ENCODE results near the gene TNFSF8.

DNA sequence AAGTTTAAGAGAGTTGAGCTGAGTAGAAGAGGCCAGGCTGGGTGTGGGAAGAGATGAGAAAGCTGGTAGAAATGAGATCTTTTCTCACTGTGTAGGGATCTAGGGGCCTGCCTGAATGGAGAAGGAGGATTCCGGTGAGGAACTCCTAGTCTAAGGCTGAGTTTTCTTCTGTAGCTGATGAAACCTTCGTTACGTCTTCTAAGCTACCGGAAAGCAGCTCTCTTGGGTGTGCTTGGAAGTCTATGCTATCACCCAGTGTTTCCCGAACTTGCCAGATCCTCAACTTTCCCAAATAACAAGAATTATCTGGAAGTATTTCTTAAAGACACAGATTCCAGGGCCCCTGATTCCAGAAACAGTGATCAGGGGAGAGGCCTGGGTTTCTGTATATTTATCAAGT, 69.1 kb downstream of the TNFSF8 start:
- TF ChIP-seq CTCF (IDR thresholded peaks at IDR 0.05) = no peak
- TF ChIP-seq POLR2AphosphoS5 (IDR thresholded peaks at IDR 0.05) = no peak
- TF ChIP-seq POLR2A (IDR thresholded peaks at IDR 0.05) = no peak

Data from sigmoid colon (tissue), 4 donors.